GM23338 (cell line): ENCODE results near the gene RAB3GAP2. TPM values are rescaled to one million over a fixed set of nuclear protein-coding genes. Genes with fewer than 3 reads are reported as not detected.

Source experiments
- ATAC-seq: fragments of 200-7000 bp; cut with Tn5 transposase; 3 replicates; pipeline ENCODE4 v1.9.1; 2020
- DNase-seq: peaks from one replicate; pipeline ENCODE4 v3.0.0-alpha.2; 2015; ENCODE audit warnings: low spot score
- H2AFZ ChIP-seq: fragments of 200-600 bp; sonication (generic); 2 replicates; pipeline ENCODE4 v1.8.0; 2016; ENCODE audit warnings: antibody characterized with exemption, mild to moderate bottlenecking, moderate library complexity
- H3F3A ChIP-seq: fragments of 200-600 bp; sonication (generic); replicated peaks from 2 replicates; pipeline ENCODE4 v1.8.0; 2017; ENCODE audit warnings: antibody characterized with exemption, mixed run types, low read depth
- H3K27ac ChIP-seq: fragments of 200-600 bp; sonication (generic); 2 replicates; pipeline ENCODE4 v1.6.1; 2016; ENCODE audit warnings: low read depth
- H3K27me3 ChIP-seq: fragments of 200-600 bp; sonication (generic); 2 replicates; pipeline ENCODE4 v1.8.0; 2016; ENCODE audit warnings: mild to moderate bottlenecking, mixed run types, moderate library complexity; ENCODE audit not compliant: insufficient read depth
- H3K36me3 ChIP-seq: fragments of 200-600 bp; sonication (generic); 2 replicates; pipeline ENCODE4 v1.8.0; 2016; ENCODE audit warnings: mild to moderate bottlenecking; ENCODE audit not compliant: insufficient read depth
- H3K4me1 ChIP-seq: fragments of 200-600 bp; sonication (generic); 2 replicates; pipeline ENCODE4 v1.8.0; 2016; ENCODE audit warnings: mild to moderate bottlenecking, moderate library complexity; ENCODE audit not compliant: insufficient read depth
- H3K4me2 ChIP-seq: fragments of 200-600 bp; sonication (generic); 2 replicates; pipeline ENCODE4 v1.7.1; 2017; ENCODE audit warnings: mixed run types
- H3K4me3 ChIP-seq: fragments of 200-600 bp; sonication (generic); 2 replicates; pipeline ENCODE4 v1.6.1; 2016; ENCODE audit warnings: mixed run types
- H3K79me2 ChIP-seq: fragments of 200-600 bp; sonication (generic); replicated peaks from 2 replicates; pipeline ENCODE4 v1.8.0; 2017; ENCODE audit warnings: mild to moderate bottlenecking; ENCODE audit not compliant: insufficient read depth
- H3K9me2 ChIP-seq: fragments of 200-600 bp; sonication (generic); 2 replicates; pipeline ENCODE4 v1.8.0; 2017; ENCODE audit not compliant: insufficient read depth
- H4K20me1 ChIP-seq: fragments of 200-600 bp; sonication (generic); replicated peaks from 2 replicates; pipeline ENCODE4 v1.8.0; 2017; ENCODE audit warnings: mild to moderate bottlenecking; ENCODE audit not compliant: insufficient read depth
- H3K27ac Mint-ChIP-seq: 2 replicates; pipeline ENCODE4 v1.8.0; 2020; ENCODE audit warnings: inconsistent platforms, mild to moderate bottlenecking, moderate library complexity, mixed read lengths
- H3K27me3 Mint-ChIP-seq: 3 replicates; pipeline ENCODE4 v1.8.0; 2022; ENCODE audit warnings: low read depth, mild to moderate bottlenecking, moderate library complexity, mixed read lengths, inconsistent platforms; ENCODE audit not compliant: insufficient read depth, poor library complexity
- H3K36me3 Mint-ChIP-seq: 3 replicates; pipeline ENCODE4 v1.8.0; 2021; ENCODE audit warnings: low read depth, mild to moderate bottlenecking, inconsistent platforms, moderate library complexity, mixed read lengths
- H3K4me1 Mint-ChIP-seq: 3 replicates; pipeline ENCODE4 v1.8.0; 2020; ENCODE audit warnings: mild to moderate bottlenecking, inconsistent platforms, mixed read lengths
- H3K4me3 Mint-ChIP-seq: 3 replicates; pipeline ENCODE4 v1.8.0; 2021; ENCODE audit warnings: moderate library complexity, mild to moderate bottlenecking, inconsistent platforms, mixed read lengths
- H3K9me3 Mint-ChIP-seq: 3 replicates; pipeline ENCODE4 v1.8.0; 2020; ENCODE audit warnings: moderate library complexity, mild to moderate bottlenecking, inconsistent platforms, mixed read lengths
- CREB1 ChIP-seq: fragments of 250-450 bp; sonication (Bioruptor Pico); IDR thresholded peaks from 2 replicates; pipeline ENCODE4 v1.5.0; 2020; ENCODE audit warnings: low read depth, mild to moderate bottlenecking, moderate library complexity
- EZH2 ChIP-seq: fragments of 200-600 bp; sonication (generic); IDR thresholded peaks from one replicate; pipeline ENCODE4 v1.8.0; 2017; ENCODE audit warnings: antibody characterized with exemption, mild to moderate bottlenecking, low read depth; ENCODE audit not compliant: unreplicated experiment
- EZH2phosphoT487 ChIP-seq: fragments of 200-600 bp; sonication (generic); IDR thresholded peaks from one replicate; pipeline ENCODE4 v1.8.1; 2018; ENCODE audit warnings: antibody characterized with exemption; ENCODE audit not compliant: unreplicated experiment
- JUNB ChIP-seq: IDR thresholded peaks from one replicate; pipeline ENCODE4 v1.6.1; 2016; ENCODE audit warnings: antibody characterized with exemption; ENCODE audit not compliant: unreplicated experiment
- NANOG ChIP-seq: IDR thresholded peaks from 2 replicates; pipeline ENCODE4 v1.6.1; 2016; ENCODE audit warnings: antibody characterized with exemption, borderline replicate concordance
- POLR2AphosphoS5 ChIP-seq: IDR thresholded peaks from 2 replicates; pipeline ENCODE4 v1.6.1; 2016; ENCODE audit warnings: antibody characterized with exemption, low read depth
- STAT1 ChIP-seq: IDR thresholded peaks from one replicate; pipeline ENCODE4 v1.6.1; 2016; ENCODE audit warnings: antibody characterized with exemption; ENCODE audit not compliant: unreplicated experiment
- ZNF114 ChIP-seq: fragments of 250-450 bp; sonication (Bioruptor Pico); IDR thresholded peaks from 2 replicates; pipeline ENCODE4 v1.5.0; 2020; ENCODE audit warnings: mild to moderate bottlenecking, moderate library complexity
- ZNF331 ChIP-seq: fragments of 250-450 bp; sonication (Bioruptor Pico); IDR thresholded peaks from 2 replicates; pipeline ENCODE4 v1.5.0; 2020; ENCODE audit warnings: low read depth, mild to moderate bottlenecking, moderate library complexity
- polyA plus RNA-seq: library from polyadenylated mRNA; unstranded; fragments of >200 nt; fragmentation: Nextera tagmentation; extraction: Ambion mirVana; gene quantifications from 2 replicates; pipeline ENCODE4 v1.2.1, GENCODE V29; 2016
- total RNA-seq: library from RNA; depleted of rRNA; stranded (reverse); fragments of >200 nt; shearing (Covaris generic); gene quantifications from 2 replicates; pipeline ENCODE4 v1.2.3, GENCODE V29; 2014
- TF ChIP-seq, protein P1 (sequence below): IDR thresholded peaks from one replicate; pipeline ENCODE4 v1.6.1; 2018; ENCODE audit warnings: antibody characterized with exemption; ENCODE audit not compliant: unreplicated experiment
- TF ChIP-seq, protein P2 (sequence below): fragments of 250-450 bp; sonication (Bioruptor Pico); IDR thresholded peaks from 2 replicates; pipeline ENCODE4 v1.5.0; 2020; ENCODE audit warnings: mild to moderate bottlenecking, moderate library complexity
- TF ChIP-seq, protein P3 (sequence below): IDR thresholded peaks from 2 replicates; pipeline ENCODE4 v1.6.1; 2016; ENCODE audit warnings: antibody characterized with exemption
- TF ChIP-seq, protein P4 (sequence below), 2 experiments: fragments of 200-600 bp in 1 of 2; sonication (generic) in 1 of 2; conservative IDR thresholded peaks; 2 replicates each; pipeline versions ENCODE4 v1.5.1 to v1.6.1; 2016 to 2017; ENCODE audit warnings: antibody characterized with exemption in 2 of 2, low read depth in 2 of 2, mild to moderate bottlenecking in 2 of 2, moderate library complexity in 1 of 2

Gene RAB3GAP2
- total and polyA plus RNA-seq, 2 experiments from 2014 or later: 19.4 to 44.6 TPM

DNA sequence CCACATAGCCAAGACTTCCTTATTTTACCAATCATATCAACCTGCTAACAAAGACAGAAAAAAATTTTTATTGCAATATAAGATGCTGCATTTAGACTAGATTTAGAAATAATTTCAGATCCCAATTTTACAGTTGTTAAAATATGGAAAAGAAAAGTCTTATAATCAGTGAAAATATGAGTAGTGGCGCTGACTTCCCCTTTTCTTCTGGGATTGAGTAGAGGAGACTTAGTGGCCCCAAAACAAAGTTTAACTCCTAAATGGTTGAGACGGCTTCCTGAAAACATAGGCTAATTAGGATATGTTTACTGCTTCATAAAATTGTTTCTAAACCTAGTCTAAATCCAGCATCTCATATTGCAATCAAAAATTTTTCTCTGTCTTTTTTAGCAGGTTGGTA is 68.4 kb downstream of the RAB3GAP2 start:
- TF ChIP-seq, protein P1, sequence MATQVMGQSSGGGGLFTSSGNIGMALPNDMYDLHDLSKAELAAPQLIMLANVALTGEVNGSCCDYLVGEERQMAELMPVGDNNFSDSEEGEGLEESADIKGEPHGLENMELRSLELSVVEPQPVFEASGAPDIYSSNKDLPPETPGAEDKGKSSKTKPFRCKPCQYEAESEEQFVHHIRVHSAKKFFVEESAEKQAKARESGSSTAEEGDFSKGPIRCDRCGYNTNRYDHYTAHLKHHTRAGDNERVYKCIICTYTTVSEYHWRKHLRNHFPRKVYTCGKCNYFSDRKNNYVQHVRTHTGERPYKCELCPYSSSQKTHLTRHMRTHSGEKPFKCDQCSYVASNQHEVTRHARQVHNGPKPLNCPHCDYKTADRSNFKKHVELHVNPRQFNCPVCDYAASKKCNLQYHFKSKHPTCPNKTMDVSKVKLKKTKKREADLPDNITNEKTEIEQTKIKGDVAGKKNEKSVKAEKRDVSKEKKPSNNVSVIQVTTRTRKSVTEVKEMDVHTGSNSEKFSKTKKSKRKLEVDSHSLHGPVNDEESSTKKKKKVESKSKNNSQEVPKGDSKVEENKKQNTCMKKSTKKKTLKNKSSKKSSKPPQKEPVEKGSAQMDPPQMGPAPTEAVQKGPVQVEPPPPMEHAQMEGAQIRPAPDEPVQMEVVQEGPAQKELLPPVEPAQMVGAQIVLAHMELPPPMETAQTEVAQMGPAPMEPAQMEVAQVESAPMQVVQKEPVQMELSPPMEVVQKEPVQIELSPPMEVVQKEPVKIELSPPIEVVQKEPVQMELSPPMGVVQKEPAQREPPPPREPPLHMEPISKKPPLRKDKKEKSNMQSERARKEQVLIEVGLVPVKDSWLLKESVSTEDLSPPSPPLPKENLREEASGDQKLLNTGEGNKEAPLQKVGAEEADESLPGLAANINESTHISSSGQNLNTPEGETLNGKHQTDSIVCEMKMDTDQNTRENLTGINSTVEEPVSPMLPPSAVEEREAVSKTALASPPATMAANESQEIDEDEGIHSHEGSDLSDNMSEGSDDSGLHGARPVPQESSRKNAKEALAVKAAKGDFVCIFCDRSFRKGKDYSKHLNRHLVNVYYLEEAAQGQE: no peak
- TF ChIP-seq, protein P2, sequence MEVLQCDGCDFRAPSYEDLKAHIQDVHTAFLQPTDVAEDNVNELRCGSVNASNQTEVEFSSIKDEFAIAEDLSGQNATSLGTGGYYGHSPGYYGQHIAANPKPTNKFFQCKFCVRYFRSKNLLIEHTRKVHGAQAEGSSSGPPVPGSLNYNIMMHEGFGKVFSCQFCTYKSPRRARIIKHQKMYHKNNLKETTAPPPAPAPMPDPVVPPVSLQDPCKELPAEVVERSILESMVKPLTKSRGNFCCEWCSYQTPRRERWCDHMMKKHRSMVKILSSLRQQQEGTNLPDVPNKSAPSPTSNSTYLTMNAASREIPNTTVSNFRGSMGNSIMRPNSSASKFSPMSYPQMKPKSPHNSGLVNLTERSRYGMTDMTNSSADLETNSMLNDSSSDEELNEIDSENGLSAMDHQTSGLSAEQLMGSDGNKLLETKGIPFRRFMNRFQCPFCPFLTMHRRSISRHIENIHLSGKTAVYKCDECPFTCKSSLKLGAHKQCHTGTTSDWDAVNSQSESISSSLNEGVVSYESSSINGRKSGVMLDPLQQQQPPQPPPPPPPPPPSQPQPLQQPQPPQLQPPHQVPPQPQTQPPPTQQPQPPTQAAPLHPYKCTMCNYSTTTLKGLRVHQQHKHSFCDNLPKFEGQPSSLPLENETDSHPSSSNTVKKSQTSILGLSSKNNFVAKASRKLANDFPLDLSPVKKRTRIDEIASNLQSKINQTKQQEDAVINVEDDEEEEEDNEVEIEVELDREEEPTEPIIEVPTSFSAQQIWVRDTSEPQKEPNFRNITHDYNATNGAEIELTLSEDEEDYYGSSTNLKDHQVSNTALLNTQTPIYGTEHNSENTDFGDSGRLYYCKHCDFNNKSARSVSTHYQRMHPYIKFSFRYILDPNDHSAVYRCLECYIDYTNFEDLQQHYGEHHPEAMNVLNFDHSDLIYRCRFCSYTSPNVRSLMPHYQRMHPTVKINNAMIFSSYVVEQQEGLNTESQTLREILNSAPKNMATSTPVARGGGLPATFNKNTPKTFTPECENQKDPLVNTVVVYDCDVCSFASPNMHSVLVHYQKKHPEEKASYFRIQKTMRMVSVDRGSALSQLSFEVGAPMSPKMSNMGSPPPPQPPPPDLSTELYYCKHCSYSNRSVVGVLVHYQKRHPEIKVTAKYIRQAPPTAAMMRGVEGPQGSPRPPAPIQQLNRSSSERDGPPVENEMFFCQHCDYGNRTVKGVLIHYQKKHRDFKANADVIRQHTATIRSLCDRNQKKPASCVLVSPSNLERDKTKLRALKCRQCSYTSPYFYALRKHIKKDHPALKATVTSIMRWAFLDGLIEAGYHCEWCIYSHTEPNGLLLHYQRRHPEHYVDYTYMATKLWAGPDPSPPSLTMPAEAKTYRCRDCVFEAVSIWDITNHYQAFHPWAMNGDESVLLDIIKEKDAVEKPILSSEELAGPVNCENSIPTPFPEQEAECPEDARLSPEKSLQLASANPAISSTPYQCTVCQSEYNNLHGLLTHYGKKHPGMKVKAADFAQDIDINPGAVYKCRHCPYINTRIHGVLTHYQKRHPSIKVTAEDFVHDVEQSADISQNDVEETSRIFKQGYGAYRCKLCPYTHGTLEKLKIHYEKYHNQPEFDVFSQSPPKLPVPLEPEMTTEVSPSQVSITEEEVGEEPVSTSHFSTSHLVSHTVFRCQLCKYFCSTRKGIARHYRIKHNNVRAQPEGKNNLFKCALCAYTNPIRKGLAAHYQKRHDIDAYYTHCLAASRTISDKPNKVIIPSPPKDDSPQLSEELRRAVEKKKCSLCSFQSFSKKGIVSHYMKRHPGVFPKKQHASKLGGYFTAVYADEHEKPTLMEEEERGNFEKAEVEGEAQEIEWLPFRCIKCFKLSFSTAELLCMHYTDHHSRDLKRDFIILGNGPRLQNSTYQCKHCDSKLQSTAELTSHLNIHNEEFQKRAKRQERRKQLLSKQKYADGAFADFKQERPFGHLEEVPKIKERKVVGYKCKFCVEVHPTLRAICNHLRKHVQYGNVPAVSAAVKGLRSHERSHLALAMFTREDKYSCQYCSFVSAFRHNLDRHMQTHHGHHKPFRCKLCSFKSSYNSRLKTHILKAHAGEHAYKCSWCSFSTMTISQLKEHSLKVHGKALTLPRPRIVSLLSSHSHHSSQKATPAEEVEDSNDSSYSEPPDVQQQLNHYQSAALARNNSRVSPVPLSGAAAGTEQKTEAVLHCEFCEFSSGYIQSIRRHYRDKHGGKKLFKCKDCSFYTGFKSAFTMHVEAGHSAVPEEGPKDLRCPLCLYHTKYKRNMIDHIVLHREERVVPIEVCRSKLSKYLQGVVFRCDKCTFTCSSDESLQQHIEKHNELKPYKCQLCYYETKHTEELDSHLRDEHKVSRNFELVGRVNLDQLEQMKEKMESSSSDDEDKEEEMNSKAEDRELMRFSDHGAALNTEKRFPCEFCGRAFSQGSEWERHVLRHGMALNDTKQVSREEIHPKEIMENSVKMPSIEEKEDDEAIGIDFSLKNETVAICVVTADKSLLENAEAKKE: no peak
- TF ChIP-seq, protein P3, sequence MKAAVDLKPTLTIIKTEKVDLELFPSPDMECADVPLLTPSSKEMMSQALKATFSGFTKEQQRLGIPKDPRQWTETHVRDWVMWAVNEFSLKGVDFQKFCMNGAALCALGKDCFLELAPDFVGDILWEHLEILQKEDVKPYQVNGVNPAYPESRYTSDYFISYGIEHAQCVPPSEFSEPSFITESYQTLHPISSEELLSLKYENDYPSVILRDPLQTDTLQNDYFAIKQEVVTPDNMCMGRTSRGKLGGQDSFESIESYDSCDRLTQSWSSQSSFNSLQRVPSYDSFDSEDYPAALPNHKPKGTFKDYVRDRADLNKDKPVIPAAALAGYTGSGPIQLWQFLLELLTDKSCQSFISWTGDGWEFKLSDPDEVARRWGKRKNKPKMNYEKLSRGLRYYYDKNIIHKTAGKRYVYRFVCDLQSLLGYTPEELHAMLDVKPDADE: no peak
- no peak for TF ChIP-seq STAT1
- TF ChIP-seq JUNB: no peak
- no peak for TF ChIP-seq ZNF331 (CRISPR knock-in tag)
- no peak for TF ChIP-seq CREB1 (CRISPR knock-in tag)
- TF ChIP-seq, protein P4, sequence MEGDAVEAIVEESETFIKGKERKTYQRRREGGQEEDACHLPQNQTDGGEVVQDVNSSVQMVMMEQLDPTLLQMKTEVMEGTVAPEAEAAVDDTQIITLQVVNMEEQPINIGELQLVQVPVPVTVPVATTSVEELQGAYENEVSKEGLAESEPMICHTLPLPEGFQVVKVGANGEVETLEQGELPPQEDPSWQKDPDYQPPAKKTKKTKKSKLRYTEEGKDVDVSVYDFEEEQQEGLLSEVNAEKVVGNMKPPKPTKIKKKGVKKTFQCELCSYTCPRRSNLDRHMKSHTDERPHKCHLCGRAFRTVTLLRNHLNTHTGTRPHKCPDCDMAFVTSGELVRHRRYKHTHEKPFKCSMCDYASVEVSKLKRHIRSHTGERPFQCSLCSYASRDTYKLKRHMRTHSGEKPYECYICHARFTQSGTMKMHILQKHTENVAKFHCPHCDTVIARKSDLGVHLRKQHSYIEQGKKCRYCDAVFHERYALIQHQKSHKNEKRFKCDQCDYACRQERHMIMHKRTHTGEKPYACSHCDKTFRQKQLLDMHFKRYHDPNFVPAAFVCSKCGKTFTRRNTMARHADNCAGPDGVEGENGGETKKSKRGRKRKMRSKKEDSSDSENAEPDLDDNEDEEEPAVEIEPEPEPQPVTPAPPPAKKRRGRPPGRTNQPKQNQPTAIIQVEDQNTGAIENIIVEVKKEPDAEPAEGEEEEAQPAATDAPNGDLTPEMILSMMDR (conservative IDR thresholded peaks at IDR 0.05; ENCODE audit: low read depth in 2 of 2): no peak
- no peak for TF ChIP-seq ZNF114 (CRISPR knock-in tag)
- TF ChIP-seq NANOG: no peak
- TF ChIP-seq EZH2phosphoT487: no peak
- TF ChIP-seq EZH2: no peak
- no peak for TF ChIP-seq POLR2AphosphoS5
- H3K4me3 ChIP-seq: no peak overlapping the region
- no peaks in the 10 kb centered on the region for H3K9me2 ChIP-seq
- H3K36me3 ChIP-seq: peaks cover 40% of the 10 kb centered on the region
- peaks cover 40% of the 10 kb centered on the region for H3K36me3 Mint-ChIP-seq
- H3K27me3 Mint-ChIP-seq: no peaks in the 10 kb centered on the region
- no peak for DNase-seq
- no peak overlapping the region for H3K4me2 ChIP-seq
- H3K27ac Mint-ChIP-seq: no peak overlapping the region
- no peak overlapping the region for H3K4me3 Mint-ChIP-seq
- no peaks in the 10 kb centered on the region for H3F3A ChIP-seq
- ATAC-seq: no peak
- H3K27me3 ChIP-seq: no peaks in the 10 kb centered on the region
- no peaks in the 10 kb centered on the region for H3K4me1 ChIP-seq
- H3K4me1 Mint-ChIP-seq: no peaks in the 10 kb centered on the region
- H3K9me3 Mint-ChIP-seq: no peaks in the 10 kb centered on the region
- H3K79me2 ChIP-seq: no peaks in the 10 kb centered on the region
- H4K20me1 ChIP-seq: peaks cover 5% of the 10 kb centered on the region; the same call in 1 of the 2 replicates
- no peak overlapping the region for H3K27ac ChIP-seq
- no peak overlapping the region for H2AFZ ChIP-seq
